CD4-positive, alpha-beta T cell treated with Interleukin-4 for 4 hours (primary cell): ENCODE measurements around the gene HRH1.
"Not testable (repeated sequence)": the region's sequence is repeated elsewhere in the genome, so short reads cannot be mapped to it uniquely, and the experiment has no call there.

ENCODE experiments used
- DNase-seq: peaks from one replicate; pipeline ENCODE4 v3.0.0-alpha.2; 2020

The HRH1 gene

DNA sequence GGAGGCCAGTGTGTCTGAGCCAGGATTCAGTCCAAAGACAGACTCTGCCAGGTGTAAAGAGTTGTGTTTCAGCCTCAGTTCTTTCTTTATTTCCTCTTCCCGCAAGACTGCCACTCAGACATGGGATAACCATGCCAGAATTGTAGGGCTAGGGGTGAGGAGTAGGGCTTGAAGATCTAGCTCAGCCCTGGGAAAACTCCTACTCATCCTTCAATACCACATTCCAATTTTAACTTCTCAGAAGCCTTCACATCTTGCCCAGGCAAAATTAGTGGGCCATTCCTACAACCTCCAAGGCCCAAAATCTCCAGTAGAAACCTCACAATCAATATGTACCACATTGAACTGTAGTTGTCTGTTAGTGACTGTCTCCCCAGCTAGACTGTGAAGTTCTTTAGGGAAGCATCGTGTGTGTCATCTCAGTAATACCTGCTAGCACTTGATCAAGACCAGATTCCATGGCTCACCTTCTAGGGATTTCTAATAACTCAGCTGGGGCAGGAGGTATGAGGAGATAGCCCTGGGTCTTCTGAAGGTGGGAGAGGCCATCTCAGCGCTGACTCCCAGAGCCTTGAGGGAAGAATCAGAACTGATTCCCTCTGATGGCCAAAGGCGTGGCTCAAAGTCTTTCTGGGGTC lies 19.7 kb downstream of the HRH1 start:
- DNase-seq: no peak

DNA sequence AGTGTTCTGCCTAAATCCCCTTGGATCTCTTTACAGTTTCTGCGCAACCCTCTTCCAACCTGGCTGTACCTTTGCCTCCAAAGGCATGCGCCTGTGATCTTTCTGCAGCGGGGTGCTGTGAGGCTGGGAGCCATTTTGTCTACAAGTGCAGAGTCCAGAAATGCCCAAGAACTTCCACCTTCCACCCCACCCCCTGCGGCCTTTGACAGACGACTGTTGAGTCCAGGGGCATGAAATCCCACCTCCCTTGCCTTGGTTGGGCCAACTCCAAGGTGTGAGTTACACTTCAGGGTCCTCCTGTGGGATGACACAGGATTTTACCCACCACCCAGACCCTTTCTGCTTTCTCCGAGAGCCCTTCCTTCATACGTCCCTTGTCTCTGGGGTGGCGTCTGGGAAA lies 24.1 kb downstream of the HRH1 start:
- no peak for DNase-seq

DNA sequence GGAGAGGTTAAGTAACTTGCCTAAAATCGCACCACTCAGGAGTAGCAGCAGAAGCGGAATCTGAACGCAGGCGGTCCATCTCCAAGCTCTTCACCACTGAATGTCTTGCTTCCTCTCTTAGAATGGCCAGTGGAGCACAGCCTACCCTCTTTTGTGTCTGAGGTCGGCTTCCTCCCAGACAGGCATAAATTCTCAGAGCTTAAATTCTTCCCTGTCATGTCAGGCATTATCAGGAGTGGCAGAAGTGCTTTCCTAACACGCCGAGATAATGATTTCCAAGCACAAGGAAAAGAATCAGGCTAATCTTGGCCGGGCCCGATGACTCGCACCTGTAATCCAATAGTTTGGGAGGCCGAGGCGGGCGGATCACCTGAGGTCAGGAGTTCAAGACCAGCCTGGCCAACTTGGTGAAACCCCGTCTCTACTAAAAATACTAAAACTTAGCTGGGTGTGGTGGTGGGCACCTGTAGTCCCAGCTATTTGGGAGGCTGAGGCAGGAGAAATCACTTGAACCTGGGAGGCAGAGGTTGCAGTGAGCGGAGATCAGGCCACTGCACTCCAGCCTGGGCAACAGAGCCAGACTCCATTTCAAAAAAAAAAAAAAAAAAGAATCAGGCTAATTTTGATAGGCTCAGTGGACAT lies 30.2 kb downstream of the HRH1 start:
- DNase-seq: not testable (repeated sequence)

DNA sequence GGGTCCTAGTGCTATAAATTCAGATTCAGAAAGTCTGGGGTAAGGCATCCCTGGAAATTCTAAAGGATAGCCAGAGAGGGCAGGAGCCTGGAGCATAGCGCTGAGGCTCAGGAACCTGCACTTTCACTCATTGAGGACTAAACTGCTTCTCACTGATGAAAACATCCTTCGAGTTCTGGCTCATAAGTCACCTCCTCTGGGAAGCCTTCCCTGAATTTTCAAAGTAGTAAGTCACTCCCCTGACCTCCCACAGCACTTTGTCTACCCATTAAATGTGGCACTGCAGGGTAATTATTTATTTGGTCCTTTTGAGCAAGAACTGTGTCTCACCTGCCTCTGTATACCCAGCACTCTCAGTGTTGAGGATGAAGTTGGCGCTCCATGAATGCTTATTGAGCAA lies 30.9 kb downstream of the HRH1 start:
- DNase-seq: no peak

DNA sequence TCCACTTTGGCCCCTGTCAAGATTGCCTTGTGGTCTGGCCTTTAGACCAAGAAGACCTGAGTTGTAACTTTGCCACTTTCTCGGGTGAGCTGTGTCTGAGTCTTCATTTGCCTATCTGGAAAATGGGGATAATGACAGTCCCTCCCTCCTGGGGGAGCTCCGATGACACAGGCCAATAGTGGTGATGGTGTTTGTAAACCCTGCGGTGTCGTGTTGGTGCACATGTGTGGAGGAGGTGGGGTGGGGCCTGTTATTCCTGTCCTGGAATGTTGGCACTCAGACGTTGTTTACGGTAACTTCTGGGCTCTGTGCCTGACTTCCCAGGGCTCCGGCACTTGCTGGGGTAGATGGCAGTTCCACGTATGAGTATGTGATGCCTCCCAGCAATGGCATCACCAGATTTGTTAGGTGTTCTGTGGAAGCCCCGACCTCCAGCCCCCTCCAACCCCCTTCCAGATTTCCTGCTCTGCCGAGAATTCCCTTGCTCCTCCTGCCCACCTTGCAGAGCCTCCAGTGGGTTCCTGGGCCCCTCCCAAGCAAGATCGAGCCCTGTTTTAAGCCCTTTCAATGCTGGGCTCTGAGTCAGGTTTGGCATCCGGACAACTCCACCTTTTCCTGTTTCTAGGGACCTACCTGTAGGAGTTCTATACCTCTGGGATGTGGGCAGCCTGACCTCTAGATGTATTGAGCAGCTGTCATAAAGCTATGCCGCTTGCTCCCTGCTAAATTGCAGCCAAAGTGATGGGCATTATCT lies 31.4 kb downstream of the HRH1 start:
- DNase-seq: no peak

DNA sequence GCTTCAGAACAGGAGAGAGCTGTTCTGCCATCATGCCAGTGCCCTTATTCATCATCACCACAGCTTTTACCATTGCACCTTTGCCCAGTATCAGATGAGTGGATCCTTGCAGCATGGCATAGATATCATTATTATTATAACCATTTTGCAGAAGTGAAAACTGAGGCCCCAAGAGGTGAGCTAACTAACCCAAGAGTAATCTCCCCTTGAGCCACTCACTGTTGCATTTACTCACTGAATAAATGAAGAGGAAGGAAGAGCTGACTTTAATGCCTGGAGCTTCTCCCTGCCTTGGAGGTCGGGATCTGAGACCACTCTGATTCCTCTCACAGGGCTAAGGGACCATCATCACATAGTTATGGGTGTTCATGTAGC lies 32.0 kb downstream of the HRH1 start:
- DNase-seq: no peak

DNA sequence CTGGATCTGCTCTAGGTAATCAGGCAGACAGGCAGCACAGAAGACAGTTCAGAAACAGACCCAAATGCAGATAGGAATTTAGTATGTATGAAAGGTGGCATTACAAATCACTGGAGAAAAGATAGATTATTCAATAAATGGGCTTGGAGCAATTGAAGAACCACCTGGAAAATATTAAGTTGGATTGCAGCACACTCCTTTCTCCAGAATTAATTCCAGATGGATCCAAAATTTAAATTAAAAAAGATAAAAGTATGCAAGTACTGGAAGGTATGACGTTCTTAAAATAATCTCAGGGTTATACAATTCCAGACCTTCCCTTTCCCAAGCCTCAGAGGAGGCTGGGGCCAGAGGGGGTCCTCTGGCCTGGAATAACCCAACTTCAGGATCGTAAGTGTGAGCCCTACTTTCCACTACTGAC lies 32.5 kb downstream of the HRH1 start:
- DNase-seq: no peak

DNA sequence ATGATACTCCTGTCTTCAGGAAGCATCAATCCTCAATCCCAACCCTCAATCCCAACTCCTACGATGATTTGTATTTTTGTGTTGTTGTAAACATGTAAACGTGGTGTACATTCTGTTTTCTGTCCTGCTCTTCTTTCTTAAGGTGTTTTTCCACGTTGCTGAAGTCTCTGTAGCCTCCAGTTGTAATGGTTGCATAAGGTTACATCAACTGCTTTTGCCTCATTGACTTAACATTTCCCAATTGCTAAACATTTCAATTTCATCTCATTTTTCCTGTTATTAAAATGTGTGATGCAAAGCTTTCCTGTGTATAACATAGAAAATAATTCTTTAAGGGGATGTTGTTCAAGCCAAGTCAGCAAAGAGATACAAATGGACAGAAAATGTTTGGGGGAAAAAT lies 33.4 kb downstream of the HRH1 start:
- DNase-seq: no peak

- DNase-seq: no peak
Observed at GRCh38 chr3:11188231-11188630, 33.9 kb downstream of the HRH1 start.

GRCh38 chr3:11195201-11195600 lies 40.9 kb downstream of the HRH1 start:
- no peak for DNase-seq

GRCh38 chr3:11195721-11196332 lies 41.5 kb downstream of the HRH1 start:
- DNase-seq: no peak

- DNase-seq: no peak
Observed at GRCh38 chr3:11197484-11197883, 43.2 kb downstream of the HRH1 start.

DNA sequence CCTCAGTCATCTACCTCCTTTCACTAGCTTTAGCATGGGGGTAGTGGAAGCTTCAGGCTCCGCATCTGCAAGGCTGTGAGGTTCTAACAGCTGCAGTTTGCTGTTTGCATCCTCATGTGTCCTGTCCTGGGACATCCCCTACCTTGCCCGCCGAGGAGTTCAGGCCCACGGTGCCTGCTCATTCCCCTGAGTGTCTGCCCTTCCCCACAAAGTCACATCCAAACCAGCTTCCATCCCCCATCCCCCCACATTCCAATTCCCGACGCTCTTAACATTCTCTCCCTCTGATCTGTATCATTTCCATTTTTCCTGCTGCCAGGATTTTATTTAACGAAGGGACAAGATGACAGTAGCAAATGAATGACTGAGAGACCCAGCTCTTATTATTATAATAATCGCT lies 43.8 kb downstream of the HRH1 start:
- DNase-seq: no peak

DNA sequence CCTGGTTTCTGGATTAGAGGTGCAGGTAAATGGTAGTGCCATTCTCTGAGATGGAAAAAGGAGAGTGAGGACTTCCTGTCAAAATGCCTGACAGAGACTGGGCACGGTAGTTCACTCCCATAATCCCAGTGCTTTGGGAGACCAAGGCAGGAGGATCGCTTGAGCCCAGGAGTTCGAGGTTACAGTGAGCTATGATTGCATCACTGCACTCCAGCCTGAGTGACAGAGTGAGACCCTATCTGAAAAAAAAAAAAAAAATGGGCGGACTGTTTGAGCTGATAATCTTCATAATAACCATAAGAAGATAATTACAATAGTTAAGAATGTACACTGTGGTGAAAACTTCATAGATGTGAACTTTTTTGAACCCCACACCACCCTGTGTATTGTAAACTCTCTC lies 44.2 kb downstream of the HRH1 start:
- no peak for DNase-seq

- DNase-seq: no peak
Observed at GRCh38 chr3:11199902-11200845, 45.9 kb downstream of the HRH1 start.

GRCh38 chr3:11201251-11202019 lies 47.1 kb downstream of the HRH1 start:
- DNase-seq: no peak

DNA sequence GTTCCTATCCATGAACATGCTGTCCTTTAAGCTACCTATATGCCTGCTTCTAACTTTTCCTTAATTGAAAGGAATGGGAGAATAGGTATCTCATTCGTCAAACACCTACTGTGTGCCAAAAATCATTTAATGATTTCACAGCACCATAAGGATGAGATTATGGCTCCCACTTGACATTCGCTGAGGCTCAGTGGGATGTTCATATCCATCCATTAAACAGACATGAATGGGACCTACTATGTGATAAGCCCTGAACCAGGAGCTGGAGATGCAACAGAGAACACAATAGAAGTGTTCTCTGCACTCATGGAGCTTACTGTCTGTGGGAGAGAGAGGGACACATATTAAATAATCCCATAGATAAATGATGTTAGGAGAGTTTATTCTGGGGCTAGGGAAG lies 49.7 kb downstream of the HRH1 start:
- DNase-seq: no peak

DNA sequence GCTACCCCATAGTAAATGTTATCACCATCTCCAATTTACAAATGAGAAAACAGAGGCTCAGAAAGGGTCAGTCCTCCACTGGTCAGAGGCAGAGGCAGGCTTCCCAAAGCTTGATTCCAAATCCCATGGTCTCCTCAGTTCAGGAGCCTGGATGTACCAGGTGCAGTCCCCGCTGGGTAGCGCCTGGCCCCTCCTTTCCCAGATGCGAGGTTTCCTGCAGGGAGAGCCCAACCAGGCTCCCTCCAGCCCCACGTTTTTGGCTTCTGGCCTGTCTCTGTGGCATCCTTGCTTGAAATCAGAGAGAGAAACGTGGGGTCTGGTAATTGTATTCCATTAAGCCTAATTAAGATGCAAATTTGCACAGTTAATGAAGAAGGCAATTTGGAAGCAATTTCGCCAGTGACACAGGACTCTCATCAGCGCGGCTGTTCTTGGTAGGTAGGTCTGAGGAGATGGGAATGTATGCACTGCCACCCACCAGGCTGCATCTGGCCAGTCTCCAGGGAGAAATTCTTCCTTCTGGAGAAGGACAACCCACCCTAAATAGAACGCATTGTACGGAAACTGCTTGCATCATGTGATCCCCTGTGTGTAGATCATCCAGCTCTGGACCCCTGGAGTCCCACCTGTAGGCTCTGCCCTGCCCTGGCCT lies 50.5 kb downstream of the HRH1 start:
- no peak for DNase-seq

DNA sequence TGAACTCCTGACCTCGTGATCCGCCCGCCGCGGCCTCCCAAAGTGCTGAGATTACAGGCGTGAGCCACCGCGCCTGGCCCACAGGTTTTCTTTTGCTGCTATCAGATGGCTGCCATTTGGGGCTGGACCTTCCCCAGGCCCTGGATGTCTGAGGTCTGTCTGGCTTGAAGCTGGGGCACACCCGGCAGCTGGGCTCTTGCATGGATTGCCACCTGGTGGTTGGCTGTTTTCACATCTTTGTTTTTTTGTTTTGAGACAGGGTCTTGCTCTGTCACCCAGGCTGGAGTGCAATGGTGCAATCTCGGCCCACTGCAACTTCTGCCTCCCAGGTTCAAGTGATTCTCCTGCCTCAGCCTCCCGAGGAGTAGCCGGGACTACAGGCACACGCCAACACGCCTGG lies 51.6 kb downstream of the HRH1 start:
- DNase-seq: not testable (repeated sequence)

DNA sequence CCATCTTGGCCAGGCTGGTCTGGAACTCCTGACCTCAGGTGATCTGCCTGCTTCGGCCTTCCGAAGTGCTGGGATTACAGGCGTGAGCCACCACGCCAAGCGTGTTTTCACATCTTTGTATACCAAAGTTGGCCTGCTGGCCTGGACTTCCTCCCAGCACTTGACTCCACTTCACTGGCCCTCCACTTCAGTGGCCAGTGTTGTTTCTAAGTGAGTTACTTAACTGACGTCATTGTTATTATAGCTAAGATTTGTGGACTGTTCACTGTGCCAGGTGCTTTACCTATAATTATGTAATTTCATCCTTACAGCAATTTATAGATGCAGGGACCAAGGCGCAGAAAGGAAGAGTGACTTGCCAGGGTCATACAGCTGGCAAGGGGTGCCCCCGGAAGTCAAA lies 52.0 kb downstream of the HRH1 start:
- DNase-seq: no peak

DNA sequence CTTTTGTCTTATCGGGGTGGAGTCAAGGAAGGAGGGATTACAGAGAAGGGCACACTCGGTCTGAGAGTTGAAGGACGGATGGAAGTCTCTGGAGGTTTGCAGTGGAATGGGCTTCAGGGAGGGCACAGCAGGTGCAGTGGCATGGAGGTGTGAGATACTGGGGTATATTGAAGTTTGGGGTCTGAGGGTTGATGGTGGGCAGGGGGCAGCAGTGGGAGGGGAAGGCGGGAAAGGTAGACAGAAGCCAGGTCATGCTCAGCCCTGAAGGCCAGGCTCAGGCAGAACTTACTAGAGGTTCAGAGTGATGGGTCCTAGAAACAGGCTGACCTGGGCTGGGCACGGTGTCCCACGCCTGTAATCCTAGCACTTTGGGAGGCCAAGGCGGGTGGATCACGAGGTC lies 52.7 kb downstream of the HRH1 start:
- DNase-seq: no peak
